ENCODE data around the gene RAMP3.

DNA sequence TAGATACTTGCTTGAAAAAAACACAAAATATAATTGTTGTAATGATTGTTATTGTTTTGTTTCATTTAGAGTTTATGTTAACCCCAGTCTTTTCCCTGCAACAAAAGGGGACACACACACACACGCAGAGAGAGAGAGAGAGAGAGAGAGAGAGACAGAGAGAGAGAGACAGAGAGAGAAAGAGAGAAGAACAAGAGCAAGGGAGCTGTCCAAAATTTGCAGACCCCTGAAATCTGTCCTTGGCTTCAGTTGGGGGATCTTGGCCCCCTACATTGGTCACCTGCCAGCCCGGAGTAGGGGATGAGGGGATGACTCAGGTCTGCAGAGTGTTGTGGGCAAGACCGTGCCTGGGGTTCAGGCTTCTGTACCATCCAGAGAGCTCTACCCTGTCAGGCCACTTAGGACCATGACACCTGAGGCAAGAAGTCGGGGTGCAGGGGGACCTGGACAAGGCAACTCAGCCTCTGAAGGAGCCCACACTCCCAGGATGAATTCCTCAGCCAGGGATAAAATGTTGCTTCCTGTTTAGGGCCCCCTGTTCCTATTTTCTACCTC is 73.1 kb downstream of the RAMP3 start:
- TF ChIP-seq POLR2A (IDR thresholded peaks at IDR 0.05; ENCODE audit: low read length): no peak
- TF ChIP-seq GATA1 (IDR thresholded peaks at IDR 0.05; ENCODE audit: low read depth, low read length): no peak

All from erythroblast (primary cell).